HepG2 (cell line): ENCODE results near the gene SUPT6H. TPM values are rescaled to one million over a fixed set of nuclear protein-coding genes. Genes with fewer than 3 reads are reported as not detected.

ENCODE experiments used
- ADNP ChIP-seq: sonication (generic); formaldehyde crosslinking; IDR thresholded peaks from 2 replicates; pipeline ENCODE4 v1.4.0; 2020; ENCODE audit warnings: missing genetic modification reagents
- CEBPG ChIP-seq: IDR thresholded peaks from 2 replicates; pipeline ENCODE4 v1.6.1; 2016
- FOXK2 ChIP-seq: fragments of 450-650 bp; IDR thresholded peaks from 2 replicates; pipeline ENCODE4 v1.6.1; 2016
- GLI4 ChIP-seq: sonication (generic); formaldehyde crosslinking; IDR thresholded peaks from 2 replicates; pipeline ENCODE4 v1.5.1; 2020; ENCODE audit warnings: missing genetic modification reagents, mild to moderate bottlenecking, moderate library complexity, borderline replicate concordance
- KDM5B ChIP-seq: sonication (generic); formaldehyde crosslinking; IDR thresholded peaks from 2 replicates; pipeline ENCODE4 v1.4.0; 2020; ENCODE audit warnings: missing genetic modification reagents, mild to moderate bottlenecking, borderline replicate concordance
- MIER3 ChIP-seq: IDR thresholded peaks from 2 replicates; pipeline ENCODE4 v1.6.1; 2016; ENCODE audit warnings: missing compliant biosample characterization, borderline replicate concordance
- PAF1 ChIP-seq: IDR thresholded peaks from 2 replicates; pipeline ENCODE4 v1.6.1; 2016; ENCODE audit warnings: missing genetic modification reagents, missing compliant biosample characterization
- PRMT3 ChIP-seq: sonication (generic); formaldehyde crosslinking; IDR thresholded peaks from 2 replicates; pipeline ENCODE4 v1.8.1; 2022; ENCODE audit warnings: low read depth, mild to moderate bottlenecking, moderate library complexity, missing genetic modification reagents, borderline replicate concordance
- RXRA ChIP-seq: sonication (generic); formaldehyde crosslinking; IDR thresholded peaks from 2 replicates; pipeline ENCODE4 v1.5.1; 2020; ENCODE audit warnings: missing genetic modification reagents
- ZBTB43 ChIP-seq: sonication (generic); formaldehyde crosslinking; conservative IDR thresholded peaks from 2 replicates; pipeline ENCODE4 v1.4.0; 2020; ENCODE audit warnings: missing genetic modification reagents
- ZNF143 ChIP-seq: sonication (generic); formaldehyde crosslinking; IDR thresholded peaks from 2 replicates; pipeline ENCODE4 v1.4.0; 2020; ENCODE audit warnings: missing genetic modification reagents
- ZNF235 ChIP-seq: sonication (generic); formaldehyde crosslinking; IDR thresholded peaks from 2 replicates; pipeline ENCODE4 v1.8.1; 2023; ENCODE audit warnings: mild to moderate bottlenecking, missing genetic modification reagents, borderline replicate concordance
- ZNF30 ChIP-seq: sonication (generic); formaldehyde crosslinking; IDR thresholded peaks from 2 replicates; pipeline ENCODE4 v1.5.0; 2020; ENCODE audit warnings: mild to moderate bottlenecking, missing genetic modification reagents
- ZNF572 ChIP-seq: sonication (generic); formaldehyde crosslinking; IDR thresholded peaks from 2 replicates; pipeline ENCODE4 v1.5.1; 2020; ENCODE audit warnings: mild to moderate bottlenecking, missing genetic modification reagents
- ZNF577 ChIP-seq: sonication (generic); formaldehyde crosslinking; IDR thresholded peaks from 2 replicates; pipeline ENCODE4 v1.4.0; 2020; ENCODE audit warnings: mild to moderate bottlenecking, low read depth, missing genetic modification reagents, borderline replicate concordance
- ZNF703 ChIP-seq: sonication (generic); formaldehyde crosslinking; IDR thresholded peaks from 2 replicates; pipeline ENCODE4 v1.5.1; 2020; ENCODE audit warnings: missing genetic modification reagents, mild to moderate bottlenecking, moderate library complexity, borderline replicate concordance
- ZSCAN25 ChIP-seq: sonication (generic); formaldehyde crosslinking; IDR thresholded peaks from 2 replicates; pipeline ENCODE4 v1.8.0; 2022; ENCODE audit warnings: mild to moderate bottlenecking, missing genetic modification reagents
- ZSCAN31 ChIP-seq: sonication (generic); formaldehyde crosslinking; IDR thresholded peaks from 2 replicates; pipeline ENCODE4 v1.5.0; 2020; ENCODE audit warnings: low read depth, mild to moderate bottlenecking, missing genetic modification reagents
- polyA plus RNA-seq, 8 experiments: library from polyadenylated mRNA; depleted of rRNA in 3 of 8; stranded (reverse) in 7 of 8; unstranded in 1 of 8; fragments of >200 nt; fragmentation: Illumina TruSeq in 4 of 8; extraction: Trizol in 4 of 8; gene quantifications; 2 replicates each; pipeline versions ENCODE4 v1.2.1 to v1.2.3, GENCODE V29; 2011 to 2016; ENCODE audit warnings: low read depth in 4 of 8, missing spikeins in 1 of 8, mixed read lengths in 1 of 8; ENCODE audit not compliant: insufficient read depth in 1 of 8
- total RNA-seq, 5 experiments: library from RNA; depleted of rRNA; stranded (reverse); fragments of >200 nt; fragmentation: Illumina TruSeq; extraction: Trizol; gene quantifications; 2 replicates each; pipeline ENCODE4 v1.2.3, GENCODE V29; 2016; ENCODE audit warnings: low read depth in 1 of 5
- TF ChIP-seq, protein P1 (sequence below): sonication (generic); formaldehyde crosslinking; conservative IDR thresholded peaks from 2 replicates; pipeline ENCODE4 v1.8.0; 2022; ENCODE audit warnings: missing genetic modification reagents

The SUPT6H gene
- total and polyA plus RNA-seq, 2 of the 13 experiments (the other 11 are each of a cell fraction or from before 2014, with no cell fraction given): 32.7 to 39.9 TPM

- TF ChIP-seq ZBTB43 (CRISPR knock-in tag): no peak
- no peak for TF ChIP-seq ZNF703 (CRISPR knock-in tag)
- no peak; the same call in 1 of the 2 replicates for TF ChIP-seq ZNF235 (CRISPR knock-in tag)
- TF ChIP-seq RXRA (CRISPR knock-in tag): peak; percentile 90
- TF ChIP-seq ZNF572 (CRISPR knock-in tag): no peak
- no peak for TF ChIP-seq ZNF577 (CRISPR knock-in tag)
- TF ChIP-seq ZNF143 (CRISPR knock-in tag): no peak
- TF ChIP-seq CEBPG (CRISPR knock-in tag): no peak
- no peak for TF ChIP-seq MIER3 (CRISPR knock-in tag)
- 0 out of 2 replicates have a peak, but pooled peaks have one; percentile 34 for TF ChIP-seq ZNF30
- TF ChIP-seq PRMT3 (CRISPR knock-in tag): peak; percentile 84; the same call in 1 of the 2 replicates
- TF ChIP-seq FOXK2: no peak
- TF ChIP-seq KDM5B (CRISPR knock-in tag): no peak; the same call in 1 of the 2 replicates
- TF ChIP-seq ADNP (CRISPR knock-in tag): no peak
- TF ChIP-seq PAF1 (CRISPR knock-in tag): no peak
- TF ChIP-seq, protein P1, sequence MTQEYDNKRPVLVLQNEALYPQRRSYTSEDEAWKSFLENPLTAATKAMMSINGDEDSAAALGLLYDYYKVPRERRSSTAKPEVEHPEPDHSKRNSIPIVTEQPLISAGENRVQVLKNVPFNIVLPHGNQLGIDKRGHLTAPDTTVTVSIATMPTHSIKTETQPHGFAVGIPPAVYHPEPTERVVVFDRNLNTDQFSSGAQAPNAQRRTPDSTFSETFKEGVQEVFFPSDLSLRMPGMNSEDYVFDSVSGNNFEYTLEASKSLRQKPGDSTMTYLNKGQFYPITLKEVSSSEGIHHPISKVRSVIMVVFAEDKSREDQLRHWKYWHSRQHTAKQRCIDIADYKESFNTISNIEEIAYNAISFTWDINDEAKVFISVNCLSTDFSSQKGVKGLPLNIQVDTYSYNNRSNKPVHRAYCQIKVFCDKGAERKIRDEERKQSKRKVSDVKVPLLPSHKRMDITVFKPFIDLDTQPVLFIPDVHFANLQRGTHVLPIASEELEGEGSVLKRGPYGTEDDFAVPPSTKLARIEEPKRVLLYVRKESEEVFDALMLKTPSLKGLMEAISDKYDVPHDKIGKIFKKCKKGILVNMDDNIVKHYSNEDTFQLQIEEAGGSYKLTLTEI (CRISPR knock-in tag): no peak
- no peak for TF ChIP-seq ZSCAN31 (CRISPR knock-in tag)
- peak; percentile 50; the same call in 1 of the 2 replicates for TF ChIP-seq ZSCAN25
- TF ChIP-seq GLI4: 0 out of 2 replicates have a peak, but pooled peaks have one; percentile 22
Observed at GRCh38 chr17:28744104-28744971, 82.3 kb downstream of the SUPT6H start (continued).
